Measurements from ENCODE around the gene RPL22.
A peak's percentile ranks its signal among the peaks of the same experiment; 100 is the strongest.

The RPL22 gene

DNA sequence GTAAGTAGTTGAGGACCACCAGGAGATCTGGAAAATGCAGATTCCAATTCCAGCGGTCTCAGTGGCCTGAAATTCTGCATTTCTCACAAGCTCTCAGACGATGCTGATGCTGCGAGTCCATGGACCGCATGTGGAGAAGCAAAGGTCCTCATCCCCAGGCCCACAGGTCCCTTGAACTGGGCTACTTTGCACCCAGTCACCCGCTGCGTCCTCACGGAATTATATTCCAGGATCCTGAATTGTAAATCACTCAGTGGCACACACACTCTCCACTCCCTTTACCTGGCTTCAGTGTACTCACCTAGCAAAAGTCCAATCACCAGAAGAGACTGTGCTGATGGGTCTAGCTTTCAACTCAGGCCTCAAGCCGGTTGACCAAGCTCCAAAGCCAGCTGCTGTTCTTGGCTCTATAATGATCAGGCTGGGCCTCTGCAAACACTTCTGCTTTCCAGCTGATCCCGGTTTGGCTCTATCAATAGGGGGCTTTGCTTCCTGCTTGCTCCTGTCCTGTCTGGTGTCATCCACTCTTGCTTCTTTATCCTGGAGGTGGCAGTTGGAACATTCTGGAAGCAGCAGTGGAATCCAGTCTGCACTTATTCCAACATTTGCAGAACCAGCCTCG is 904 bp upstream of the RPL22 start:
- no peak for DNase-seq

DNA sequence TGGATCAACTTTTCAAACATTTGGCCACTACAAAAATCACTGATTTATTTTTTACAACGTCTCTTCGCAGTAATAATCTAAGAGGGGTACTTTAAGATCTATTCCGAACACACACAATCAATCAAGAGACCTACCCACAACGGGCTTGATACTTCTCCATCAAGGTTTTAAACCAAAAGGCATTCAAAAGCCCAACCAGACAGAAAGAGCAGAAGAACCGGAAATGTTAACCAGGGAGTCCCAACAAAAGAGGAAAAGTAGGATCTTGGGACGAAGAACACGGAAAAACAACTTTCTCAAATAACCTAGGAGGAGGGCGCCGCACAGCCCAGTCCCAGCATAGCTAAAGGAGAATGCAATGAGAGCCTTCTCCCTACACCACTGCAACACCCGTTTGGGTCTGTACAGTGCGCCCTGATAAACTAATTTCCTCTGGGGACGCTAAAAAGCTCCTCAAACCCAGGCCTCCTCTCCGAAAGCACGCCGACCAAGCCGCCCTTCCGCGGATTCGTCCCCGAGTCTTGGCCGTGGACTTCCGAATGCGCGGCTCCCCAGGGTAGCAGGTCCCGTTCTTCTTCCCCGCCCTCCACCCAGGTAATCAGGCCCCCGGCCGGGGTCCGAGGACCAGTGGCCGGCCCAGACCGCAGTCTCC is 623 bp downstream of the RPL22 start:
- DNase-seq: peak; percentile 39

DNA sequence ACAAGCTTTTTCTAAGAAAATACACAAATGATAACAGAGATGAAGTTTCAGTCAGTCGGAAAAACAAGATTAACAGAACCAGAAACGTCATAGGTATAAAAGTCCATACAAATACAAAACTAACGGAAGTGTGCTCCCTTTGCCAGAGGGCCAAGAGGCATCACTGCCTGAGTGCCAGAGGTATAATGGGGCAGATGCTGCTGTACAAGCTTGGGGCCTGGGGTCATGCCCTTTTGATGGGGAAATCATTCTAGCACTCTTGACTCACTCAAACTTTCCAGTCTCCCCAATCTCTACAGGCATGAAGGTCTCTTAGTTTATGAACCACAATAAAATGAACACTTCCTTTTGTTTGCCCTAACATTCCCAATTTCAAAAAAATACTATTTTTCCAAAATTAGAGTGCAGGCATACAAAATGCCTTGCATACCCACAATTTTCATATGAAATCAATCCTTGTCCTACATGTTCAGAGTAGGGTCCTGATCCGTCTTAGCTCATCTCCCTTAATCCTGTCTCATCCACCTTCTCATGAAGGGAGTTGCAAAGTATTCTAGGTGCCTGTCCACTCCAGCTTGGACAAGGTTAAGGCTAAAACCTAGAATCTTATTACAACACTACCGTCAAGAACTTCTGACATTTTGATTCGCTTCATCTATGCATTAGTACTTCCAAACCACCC is 1.5 kb downstream of the RPL22 start:
- no peak for DNase-seq

DNA sequence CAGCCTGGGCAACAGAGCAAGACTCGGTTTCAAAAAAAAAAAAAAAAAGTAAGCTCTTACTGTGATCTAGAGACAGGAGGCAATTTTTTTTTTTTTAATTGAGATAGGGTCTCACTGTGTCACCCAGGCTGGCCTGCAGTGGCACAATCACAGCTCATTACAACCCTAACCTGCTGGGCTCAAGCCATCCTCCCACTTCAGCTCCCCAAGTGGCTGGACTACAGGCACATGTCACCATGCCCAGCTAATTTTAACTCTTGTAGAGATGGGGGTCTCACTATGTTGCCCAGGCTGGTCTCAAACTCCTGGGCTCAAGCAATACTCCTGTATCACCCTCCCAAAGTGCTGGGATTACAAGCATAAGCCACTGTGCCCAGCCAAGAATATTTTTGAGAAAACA is 7.4 kb downstream of the RPL22 start:
- DNase-seq: no peak

DNA sequence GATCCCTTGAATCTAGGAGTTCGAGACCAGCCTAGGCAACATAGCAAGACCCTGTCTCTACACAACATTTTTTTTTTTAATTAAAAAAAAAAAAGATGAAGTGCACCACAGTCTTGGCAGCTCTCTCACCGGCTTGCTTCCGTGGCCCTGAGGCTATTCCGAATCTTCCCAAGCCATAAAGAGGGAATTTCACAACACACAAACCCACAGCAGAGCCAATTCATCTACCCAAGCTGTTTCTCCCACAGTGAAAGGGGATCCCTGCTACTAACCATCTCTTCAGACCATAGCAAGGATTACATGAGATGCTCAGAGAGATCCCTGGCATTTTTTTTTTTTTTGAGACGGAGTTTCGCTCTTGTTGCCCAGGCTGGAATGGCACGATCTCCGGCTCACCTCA is 10.9 kb downstream of the RPL22 start:
- DNase-seq: no peak

DNA sequence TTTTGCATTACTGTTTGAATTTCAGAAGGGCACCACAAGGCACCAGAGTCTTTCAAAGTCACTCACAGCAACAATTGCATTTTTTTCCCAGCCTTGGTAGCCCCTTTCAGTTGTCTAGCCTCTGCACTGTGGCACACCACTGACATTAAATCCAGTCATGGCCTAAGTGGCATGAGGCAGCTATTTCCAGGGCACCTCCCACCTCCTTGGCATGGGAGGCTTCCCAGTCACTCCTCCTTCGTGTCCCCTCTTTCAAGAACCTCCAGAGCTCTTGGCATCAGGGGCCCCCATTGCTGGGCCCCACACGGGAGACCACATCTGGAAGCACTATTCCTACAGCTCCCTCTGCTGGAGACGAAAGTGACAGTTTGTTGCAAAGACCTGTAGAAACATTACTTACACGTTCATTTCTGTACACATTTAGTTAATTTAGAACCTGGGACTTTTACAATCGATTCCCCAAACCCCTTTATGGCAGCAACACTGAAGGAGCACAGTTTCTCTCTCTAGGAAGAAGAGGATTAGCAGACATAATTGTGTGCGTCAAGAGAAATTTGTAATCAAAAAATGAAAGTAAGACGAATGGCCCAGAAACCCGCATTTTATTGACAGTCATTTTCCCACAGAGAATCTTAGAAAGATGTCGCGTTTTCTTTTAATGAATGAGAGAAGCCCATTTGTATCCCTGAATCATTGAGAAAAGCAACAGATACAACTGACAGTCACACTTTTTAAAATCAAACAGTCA is 13.6 kb downstream of the RPL22 start:
- peak; percentile 76 for DNase-seq

DNA sequence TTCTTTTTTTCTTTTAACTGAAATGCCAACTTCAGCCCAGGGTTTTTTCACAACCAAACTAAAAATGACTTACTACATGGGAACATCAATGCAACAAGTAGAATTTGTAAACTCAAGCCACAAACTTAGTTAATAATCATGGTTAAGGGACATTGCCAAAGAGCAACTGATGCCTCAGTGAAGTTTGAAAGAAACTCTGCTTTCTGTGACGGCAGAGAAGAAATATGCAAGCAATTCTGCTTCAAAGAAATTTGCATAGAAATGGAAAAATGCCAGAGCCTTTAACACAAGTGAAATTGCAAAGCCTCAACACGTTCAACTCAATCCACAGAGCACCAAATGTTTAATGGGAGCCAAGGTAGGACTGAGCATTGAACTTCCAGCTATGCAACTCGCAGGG is 14.2 kb downstream of the RPL22 start:
- no peak for DNase-seq

DNA sequence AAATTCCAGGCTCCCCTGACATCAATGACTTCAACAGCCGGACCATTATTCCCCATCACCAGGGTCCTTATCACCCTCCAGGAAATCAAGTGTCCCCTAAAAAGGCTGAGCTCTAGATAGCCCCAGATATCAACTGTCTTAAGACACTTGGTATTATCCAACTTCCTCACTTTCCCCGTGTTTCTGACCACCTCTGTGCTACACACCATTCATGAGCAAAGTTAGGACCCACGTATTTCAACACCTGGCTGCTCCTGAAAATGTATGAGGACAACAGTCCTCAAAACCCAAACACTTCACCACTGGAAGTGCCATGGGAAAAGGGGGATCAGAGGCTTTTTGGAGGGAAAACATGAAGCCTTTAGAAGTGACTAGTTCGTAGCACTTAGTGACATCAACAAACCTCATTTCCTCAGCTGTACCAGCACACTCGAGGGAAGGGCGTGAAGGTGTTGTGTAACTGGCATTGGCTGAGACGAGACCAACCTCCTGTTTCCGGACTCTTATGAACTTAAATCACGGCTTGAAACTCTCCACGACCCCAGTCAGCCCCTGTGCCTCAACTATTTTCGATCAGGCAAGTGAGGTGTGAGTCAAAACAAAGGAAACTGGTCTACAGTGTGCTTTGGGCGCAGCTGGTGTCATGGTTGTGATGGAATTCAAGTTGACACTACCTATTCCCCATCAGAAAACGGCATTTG is 15.2 kb downstream of the RPL22 start:
- DNase-seq: no peak

DNA sequence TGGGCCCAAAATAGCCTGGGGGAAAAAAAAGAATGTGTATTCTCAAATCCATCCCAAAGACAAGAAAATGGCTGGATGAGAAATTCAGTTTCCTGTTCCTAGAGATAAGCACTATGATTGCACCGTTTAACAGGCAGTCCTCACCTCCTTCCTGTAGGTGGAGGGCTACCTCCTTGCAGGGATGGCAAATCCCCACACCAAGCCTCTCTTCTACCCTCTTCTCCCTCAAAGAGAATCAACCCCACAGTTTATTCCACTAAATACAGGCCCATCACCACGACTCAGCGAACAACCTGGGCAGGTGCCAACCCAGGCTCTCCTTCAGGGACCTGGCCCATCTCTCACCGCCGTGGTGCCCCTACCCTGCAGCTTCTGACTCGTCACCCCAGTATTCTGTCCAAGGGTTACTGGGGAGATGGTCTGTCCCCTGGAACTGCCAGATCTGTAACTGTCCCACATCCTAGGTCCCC is 15.8 kb downstream of the RPL22 start:
- peak; percentile 42 for DNase-seq

DNA sequence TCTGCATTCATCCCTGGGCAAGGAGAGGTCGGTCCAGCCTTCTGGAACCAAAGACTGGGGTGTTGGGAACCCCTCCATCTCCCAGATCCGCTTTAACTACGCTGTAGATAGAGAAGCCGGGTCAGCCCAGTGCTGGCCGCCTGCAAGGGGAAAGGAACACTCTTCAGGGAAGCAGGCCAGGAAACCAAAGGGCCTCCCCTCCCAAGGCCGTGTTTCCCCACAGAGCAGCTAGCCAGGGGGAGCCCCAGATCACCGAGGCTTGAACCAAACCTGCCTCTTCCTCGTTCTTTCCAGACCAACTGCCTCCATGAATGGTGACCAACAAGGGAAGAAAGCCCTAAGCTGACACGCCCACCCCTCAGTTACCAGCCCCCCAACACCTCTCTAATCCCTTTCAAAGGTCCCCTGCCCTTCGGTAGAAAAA is 18.0 kb downstream of the RPL22 start:
- DNase-seq: no peak

DNA sequence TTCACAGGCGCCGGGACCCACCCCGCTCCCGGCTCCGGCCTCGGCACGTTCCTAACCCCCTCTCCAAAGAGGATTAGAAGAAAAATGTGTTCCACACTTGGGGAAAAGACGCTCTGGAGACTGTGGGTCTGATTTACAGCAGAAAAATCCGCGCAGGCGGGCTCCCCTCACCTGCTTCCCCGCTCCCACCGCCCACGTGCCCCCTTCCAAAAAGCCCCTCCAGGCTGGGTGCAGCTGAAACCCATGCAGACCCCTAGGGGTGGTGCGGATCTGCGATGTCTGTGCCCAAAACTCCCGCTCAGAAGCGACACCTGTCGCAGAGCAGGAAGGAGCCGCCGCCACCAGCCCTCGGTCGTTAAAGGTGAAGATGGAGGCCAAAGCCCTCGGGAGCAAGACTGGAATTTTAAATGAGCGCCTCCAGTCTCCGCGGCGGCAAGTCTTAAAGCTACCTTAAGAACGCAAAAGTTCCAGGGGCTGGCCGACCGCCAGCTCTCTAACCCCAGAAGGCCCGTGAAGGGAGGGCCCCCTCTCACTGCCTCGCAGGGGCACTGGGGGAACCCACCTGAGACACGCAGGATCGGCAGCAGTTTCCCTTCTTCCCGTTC is 18.6 kb downstream of the RPL22 start:
- peak; percentile 34 for DNase-seq

DNA sequence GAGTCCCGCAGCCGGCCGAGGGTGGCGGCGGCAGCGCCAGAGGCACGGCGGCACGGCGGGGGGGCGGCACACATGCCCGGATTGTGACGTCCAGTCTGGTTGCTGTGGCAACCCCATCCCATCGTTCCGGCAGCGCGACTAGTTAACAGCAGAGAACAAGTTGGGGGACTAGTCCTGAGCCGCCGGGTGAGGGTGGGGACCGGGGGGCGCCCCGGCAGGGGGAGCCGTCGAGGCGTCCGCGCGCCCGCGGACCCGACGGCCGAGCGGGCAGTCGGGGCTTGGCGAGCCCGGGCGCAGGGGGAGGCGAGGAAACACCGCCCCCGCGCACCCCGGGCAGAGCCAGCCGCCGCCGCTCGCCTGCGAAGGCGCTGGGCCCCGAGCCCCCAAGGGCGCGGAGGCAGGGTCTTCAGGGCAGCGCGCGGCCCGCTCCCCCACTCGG is 19.1 kb downstream of the RPL22 start, which contains the start of gene CHD5:
Gene CHD5, minus strand, starts transcription at position 54 of the 439 bp plus-strand sequence. CDS start 298 bp downstream, outside the sequence.
- no peak for DNase-seq

DNA sequence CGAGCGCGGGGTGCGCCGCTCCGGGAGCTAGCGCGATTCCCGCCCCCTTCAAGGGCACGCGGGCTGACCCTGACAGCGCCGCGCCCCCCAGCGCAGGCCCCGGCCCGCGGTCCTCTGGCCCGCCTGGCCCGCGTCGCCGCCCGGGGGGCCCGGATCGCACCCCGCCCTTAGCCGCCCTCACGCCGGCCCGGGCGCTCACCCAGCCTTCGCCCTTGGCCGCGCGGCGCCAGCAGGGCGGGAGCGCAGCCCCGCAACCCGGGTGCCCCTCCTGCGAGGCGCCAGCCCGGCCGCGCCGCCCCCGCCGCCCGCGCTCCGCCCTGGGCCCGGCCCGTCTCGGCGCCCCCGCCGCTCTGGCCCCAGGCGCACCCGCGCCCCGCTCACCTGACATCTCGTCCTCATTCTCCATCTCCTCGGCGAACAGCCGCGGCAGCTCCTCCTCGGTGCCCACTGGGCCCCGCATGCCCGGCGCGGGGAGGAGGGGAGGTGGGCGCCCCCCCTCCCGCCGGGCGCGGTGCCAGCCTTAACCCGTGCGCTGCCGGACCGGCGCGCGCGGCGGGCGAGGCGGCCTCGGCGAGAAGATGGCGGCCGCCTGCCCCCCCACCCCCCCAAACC is 19.7 kb downstream of the RPL22 start:
- DNase-seq: no peak

DNA sequence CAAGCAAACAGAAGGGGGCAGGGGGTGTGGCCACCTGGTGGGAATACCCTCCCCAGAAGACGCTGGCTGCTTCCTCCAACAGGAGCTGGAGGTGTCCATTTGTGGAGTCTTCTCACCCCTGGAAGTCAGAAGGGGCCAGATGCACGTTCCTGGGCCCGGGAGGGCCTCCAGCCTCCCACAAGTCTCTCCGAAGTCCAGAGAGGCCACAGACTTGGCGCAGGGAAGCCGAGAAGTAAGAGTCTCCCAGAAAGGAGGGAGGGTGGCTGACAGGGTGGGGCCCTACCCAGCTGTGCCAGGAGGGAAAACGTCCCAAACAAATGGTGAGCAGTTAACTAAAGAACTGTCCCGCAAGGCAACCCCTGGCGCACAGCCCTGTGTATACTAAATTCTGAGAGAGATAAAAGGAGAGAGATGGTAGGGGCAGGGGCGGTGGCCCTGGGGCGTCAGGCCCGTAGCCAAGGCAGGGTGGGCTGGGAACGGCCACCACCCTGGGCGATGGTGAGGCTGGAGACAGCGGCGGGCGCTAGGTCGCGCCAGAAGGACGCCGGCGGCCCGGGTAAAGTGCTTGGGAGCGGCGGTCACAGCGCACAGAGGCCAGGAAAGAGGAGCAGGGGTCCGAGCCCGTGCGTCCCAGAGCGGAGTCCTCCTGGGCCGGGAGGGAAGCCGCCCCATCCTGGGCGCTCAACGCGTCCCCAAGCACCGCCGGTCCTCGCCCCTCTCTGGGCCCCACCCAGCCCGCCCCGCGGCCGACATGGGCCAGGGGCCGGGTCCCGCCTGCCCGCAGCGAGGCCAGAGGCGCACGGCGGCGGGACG is 20.4 kb downstream of the RPL22 start:
- no peak for DNase-seq

DNA sequence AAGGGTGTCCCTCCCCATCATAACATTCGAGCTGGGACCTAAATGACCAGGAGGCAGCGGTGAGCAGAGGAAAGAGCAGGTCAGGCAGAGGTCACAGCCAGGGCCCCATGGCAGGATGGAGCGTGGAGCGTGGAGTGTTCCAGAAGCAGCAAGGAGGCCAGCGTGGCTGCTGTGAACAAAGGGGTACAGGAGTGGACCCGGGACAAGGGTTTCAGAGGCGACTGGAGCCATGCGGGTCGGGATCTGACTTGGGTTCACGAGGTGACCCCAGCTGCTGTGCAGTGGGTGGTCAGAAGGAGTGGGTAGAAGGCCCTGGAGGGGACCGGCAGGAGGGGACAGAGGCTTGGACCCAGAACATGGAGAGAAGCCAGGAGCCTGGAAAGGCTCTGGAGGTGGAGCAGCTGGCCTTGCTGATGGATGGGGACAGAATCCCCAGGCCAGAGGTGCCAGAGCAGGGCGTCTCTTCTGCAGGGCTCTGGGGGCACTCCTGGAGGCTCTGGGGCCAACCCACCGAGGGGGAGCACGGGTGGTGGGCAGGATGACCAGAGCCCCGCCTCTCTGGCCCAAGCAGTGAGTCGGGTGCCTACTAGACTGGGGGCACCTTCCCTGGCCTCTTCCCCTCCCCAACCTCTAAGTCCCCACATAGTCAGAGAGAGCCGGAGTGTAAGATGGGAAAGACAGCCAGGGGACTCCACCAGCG is 21.6 kb downstream of the RPL22 start:
- DNase-seq: no peak

DNA sequence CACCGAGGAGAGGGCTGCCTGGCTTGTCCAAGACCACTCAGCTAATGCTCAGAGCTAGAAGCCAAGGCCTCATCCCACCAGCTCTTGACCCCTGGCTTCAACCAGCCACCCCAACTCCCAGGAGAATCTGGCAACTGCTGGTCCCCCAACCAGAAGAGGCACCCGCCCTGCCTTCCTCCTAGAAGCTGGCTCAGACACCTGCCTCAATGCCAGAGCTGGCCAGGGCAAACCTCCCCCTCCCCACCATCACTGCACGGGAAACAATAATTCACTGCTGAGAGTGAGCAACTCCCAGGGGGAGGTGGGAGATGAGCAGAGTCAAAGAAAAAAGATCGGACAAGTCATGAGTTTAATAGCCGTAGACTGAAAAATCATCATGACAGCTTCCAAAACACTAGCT is 22.6 kb downstream of the RPL22 start:
- DNase-seq: no peak

DNA sequence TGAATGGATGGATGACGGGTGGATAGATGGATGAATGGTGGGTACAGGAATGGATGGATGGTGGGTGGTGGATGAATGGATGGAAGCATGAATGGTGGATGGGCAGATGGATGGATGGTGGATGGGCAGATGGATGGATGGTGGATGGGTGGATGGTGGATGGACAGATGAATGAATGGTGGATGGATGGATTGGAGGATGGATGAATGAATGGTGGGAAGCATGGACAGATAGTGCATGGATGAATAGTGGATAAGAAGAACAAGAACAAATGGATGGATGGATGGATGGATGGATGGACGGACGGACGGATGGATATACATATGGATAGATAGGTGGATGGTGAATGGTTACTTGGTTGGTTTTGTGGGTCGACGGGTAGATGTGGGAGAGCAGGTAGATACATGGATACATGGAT is 24.0 kb downstream of the RPL22 start:
- DNase-seq: no peak

DNA sequence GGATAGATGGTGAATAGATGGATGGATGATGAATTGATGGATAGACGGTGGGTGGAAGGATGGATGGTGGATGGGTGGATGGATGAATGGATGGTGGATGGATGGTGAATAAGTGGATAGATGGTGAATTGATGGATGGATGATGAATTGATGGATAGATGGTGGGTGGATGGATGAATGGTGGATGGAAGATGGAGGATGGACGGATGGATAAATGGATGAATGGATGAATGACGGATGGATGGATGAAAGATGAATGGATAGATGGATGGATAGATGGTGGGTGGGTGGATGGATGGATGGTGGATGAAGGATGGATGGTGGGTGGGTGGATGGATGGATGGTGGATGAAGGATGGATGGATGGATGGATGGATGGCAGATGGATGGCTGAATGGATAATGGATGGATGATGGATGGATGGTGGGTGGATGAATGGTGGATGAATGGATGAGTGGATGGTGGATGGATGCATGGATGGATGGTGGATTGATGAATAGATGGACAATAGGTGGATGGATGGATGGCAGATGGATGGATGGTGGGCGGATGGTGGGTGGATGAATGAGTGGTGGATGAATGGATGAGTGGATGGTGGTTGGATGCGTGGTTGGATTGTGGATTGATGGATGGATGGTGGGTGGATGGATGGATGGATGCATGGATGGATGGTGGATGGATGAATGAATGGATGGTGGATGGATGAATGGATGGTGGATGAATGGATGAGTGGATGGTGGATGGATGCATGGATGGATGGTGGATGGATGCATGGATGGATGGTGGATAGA is 24.6 kb downstream of the RPL22 start:
- DNase-seq: no peak

DNA sequence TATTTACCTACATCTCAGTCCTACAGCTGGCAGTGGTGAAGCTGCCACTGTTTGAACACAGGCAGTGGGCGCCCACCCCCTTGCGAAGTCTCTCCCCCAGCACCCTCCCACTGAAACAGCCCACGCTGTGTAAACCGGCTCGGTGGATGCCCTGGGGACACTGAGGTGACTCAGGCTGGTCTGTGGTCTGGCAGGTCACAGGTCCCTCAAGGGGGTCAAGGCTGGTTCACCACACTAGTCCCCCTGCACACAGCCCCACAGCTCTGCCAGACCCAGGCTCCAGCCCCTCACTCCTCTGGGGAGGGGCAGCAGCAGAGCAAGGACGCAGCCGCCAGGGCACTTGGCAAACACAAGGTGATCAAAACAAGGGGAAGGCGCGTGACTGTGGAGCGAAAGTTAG is 26.8 kb downstream of the RPL22 start:
- DNase-seq: no peak

Data from hematopoietic multipotent progenitor cell treated with erythropoietin and hydrocortisone succinate and interleukin-3 and kit ligand, for 6 days (in vitro differentiated cells).